Upper lobe of left lung (tissue), 4 donors: Measurements from ENCODE around the gene LRP1.

ENCODE experiments used
- EP300 ChIP-seq, 4 donors: sonication (generic); formaldehyde crosslinking; IDR thresholded peaks; one replicate each; pipeline ENCODE4 v1.5.1; 2017; ENCODE audit warnings: antibody characterized with exemption in 4 of 4, control low read depth in 2 of 4
- POLR2A ChIP-seq, 4 donors: fragments of 450-650 bp; IDR thresholded peaks; one replicate each; pipeline ENCODE4 v1.5.1; 2016 to 2017; ENCODE audit warnings: antibody characterized with exemption in 4 of 4, mild to moderate bottlenecking in 2 of 4
- TF ChIP-seq, protein P1 (sequence below), 6 experiments: fragments of 450-650 bp in 4 of 6; fragments of 200-600 bp in 2 of 6; sonication (generic) in 2 of 6; IDR thresholded peaks; one replicate each; pipeline ENCODE4 v1.5.1; 2016 to 2019; ENCODE audit warnings: antibody characterized with exemption in 6 of 6

DNA sequence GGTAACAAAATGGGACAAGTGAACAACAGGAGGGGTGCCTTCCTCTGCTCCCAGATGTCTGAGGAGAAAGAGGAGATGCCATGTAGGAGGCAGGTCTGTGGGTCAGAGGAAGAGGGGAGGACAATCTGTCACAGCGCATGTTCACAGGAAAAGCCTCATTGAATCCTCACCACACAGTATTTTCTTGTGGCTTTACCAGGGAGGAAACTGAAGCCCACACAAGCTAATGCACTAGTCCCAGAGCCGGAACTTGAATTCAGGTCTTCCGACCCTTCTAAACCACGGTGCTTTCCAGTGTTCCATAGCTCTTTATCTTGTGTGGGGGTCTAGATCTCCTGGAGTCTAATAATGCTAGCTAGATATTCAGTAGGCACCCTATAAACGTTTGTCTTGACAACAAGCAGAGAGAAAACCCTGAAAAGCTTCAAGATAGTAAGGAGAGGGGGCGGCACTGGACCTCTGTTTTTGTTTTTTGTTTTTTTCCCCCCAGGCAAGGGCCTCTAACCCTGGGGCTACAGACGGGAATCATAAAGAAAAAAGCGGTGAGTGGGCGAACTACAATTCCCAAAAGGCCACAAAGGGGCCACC, 100.9 kb downstream of the LRP1 start:
- TF ChIP-seq, protein P1, sequence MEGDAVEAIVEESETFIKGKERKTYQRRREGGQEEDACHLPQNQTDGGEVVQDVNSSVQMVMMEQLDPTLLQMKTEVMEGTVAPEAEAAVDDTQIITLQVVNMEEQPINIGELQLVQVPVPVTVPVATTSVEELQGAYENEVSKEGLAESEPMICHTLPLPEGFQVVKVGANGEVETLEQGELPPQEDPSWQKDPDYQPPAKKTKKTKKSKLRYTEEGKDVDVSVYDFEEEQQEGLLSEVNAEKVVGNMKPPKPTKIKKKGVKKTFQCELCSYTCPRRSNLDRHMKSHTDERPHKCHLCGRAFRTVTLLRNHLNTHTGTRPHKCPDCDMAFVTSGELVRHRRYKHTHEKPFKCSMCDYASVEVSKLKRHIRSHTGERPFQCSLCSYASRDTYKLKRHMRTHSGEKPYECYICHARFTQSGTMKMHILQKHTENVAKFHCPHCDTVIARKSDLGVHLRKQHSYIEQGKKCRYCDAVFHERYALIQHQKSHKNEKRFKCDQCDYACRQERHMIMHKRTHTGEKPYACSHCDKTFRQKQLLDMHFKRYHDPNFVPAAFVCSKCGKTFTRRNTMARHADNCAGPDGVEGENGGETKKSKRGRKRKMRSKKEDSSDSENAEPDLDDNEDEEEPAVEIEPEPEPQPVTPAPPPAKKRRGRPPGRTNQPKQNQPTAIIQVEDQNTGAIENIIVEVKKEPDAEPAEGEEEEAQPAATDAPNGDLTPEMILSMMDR (IDR thresholded peaks at IDR 0.05): peak in 4 of 6 experiments; percentile 6 to 39 (median 32)
- TF ChIP-seq POLR2A (IDR thresholded peaks at IDR 0.05) (no peak), EP300 (IDR thresholded peaks at IDR 0.05) (no peak)
